ENCODE data around the gene CCDC157.

CCDC157 gene

DNA sequence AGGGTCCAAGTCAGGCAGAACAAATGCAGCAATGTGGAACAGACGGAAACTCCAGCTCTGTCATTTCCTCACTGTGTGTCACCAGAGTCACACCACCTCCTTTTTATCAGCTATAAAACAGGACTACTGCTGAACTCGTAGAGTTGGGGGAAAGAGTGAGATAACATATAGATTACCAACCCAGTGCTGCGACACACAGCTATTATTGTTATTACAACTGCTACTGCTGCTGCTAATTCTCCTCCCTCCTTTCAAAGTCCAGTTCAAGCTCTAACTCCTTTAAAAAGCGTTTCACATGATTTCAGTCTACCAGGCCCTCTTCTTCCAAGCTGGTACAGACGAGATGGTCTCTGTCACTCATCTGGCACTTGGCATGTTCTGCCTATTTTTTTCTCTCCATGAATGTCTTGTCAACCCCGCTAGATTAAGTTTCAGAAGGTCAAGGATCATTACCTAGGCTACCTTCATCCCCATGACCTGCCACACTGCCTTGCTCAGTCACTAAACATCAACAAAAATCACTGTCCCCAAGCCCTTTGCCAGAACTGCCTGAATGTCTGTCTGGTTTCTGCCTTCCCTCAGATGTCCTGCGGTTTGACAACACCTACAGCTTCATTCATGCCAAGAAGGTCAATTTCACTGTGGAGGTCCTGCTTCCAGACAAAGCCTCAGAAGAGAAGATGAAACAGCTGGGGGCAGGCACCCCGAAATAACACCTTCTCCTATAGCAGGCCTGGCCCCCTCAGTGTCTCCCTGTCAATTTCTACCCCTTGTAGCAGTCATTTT is 65.1 kb downstream of the CCDC157 start:
- Histone ChIP-seq H3K79me2 (ENCODE audit: insufficient read depth, low read length) (peaks cover 52% of the 10 kb centered on the region), H3K27me3 (ENCODE audit: insufficient read depth, low read length, poor library complexity, severe bottlenecking) (no peaks in the 10 kb centered on the region), H4K20me1 (ENCODE audit: insufficient read depth, low read length, poor library complexity, severe bottlenecking) (peaks cover 4% of the 10 kb centered on the region), H3K36me3 (ENCODE audit: insufficient read depth, low read length) (peaks cover 22% of the 10 kb centered on the region; the same call in 1 of the 2 replicates), H2AFZ (ENCODE audit: low read length) (no peak overlapping the region), H3F3A (ENCODE audit: low read depth) (0 out of 2 replicates have a peak, but pooled peaks cover 4% of the 10 kb centered on the region), H3K4me2 (ENCODE audit: low read depth, low read length, poor library complexity, severe bottlenecking) (peak overlapping the region; percentile 95), H3K4me1 (ENCODE audit: insufficient read depth, low read length, poor library complexity, severe bottlenecking) (peaks cover 47% of the 10 kb centered on the region), H3K9me3 (ENCODE audit: insufficient read depth, low read depth, low read length) (no peaks in the 10 kb centered on the region), H3K4me3 (ENCODE audit: low read length, poor library complexity, severe bottlenecking) (peak overlapping the region; percentile 90), H3K9ac (ENCODE audit: low read depth, low read length, poor library complexity, severe bottlenecking) (peak overlapping the region; percentile 91), H3K9me2 (replicated peaks; ENCODE audit: low read depth, low read length) (no peaks in the 10 kb centered on the region)
- no peak for TF ChIP-seq EZH2phosphoT487 (IDR thresholded peaks at IDR 0.05; ENCODE audit: borderline replicate concordance)
- TF ChIP-seq, protein P1, sequence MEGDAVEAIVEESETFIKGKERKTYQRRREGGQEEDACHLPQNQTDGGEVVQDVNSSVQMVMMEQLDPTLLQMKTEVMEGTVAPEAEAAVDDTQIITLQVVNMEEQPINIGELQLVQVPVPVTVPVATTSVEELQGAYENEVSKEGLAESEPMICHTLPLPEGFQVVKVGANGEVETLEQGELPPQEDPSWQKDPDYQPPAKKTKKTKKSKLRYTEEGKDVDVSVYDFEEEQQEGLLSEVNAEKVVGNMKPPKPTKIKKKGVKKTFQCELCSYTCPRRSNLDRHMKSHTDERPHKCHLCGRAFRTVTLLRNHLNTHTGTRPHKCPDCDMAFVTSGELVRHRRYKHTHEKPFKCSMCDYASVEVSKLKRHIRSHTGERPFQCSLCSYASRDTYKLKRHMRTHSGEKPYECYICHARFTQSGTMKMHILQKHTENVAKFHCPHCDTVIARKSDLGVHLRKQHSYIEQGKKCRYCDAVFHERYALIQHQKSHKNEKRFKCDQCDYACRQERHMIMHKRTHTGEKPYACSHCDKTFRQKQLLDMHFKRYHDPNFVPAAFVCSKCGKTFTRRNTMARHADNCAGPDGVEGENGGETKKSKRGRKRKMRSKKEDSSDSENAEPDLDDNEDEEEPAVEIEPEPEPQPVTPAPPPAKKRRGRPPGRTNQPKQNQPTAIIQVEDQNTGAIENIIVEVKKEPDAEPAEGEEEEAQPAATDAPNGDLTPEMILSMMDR (conservative IDR thresholded peaks at IDR 0.05; ENCODE audit: low read length), result no peak

DNA sequence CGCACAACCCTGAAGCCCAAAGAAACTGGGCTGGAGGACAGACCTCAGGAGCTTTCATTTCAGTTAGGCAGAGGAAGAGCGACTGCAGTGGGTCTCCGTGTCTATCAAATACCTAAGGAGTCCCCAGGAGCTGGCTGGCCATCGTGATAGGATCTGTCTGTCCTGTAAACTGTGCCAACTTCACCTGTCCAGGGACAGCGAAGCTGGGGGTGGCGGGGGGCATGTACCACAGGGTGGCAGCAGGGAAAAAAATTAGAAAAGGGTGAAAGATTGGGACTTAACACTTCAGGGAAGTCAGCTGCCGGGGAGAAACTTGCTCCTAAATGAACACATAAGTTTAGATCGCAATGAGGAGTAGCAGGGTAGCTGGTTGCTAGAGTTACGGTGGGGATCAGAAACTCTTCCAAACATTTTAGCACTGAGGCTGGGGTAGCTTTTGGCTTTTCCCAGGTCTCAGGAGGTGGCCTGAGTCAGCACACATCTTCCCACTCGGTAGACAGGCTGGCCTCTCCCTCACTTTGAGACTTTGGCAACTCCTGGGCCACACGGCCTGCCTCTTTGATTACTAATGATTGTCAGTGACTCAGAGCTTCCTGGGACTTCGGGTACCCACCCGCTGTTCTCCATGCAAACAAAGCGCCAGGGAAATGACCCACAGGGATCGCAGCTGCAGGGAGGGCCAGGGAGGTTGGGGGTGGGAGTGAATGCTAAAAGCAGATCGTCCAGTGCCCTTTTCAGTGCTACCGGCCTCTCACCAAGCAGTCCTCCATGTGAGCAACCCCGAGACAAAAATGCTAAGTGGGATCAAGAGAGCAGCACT is 65.9 kb downstream of the CCDC157 start:
- H3F3A ChIP-seq (ENCODE audit: low read depth), result 0 out of 2 replicates have a peak, but pooled peaks cover 4% of the 10 kb centered on the region
- TF ChIP-seq, protein P1 (conservative IDR thresholded peaks at IDR 0.05; ENCODE audit: low read length), result no peak
- TF ChIP-seq EZH2phosphoT487 (IDR thresholded peaks at IDR 0.05; ENCODE audit: borderline replicate concordance), result no peak
- no peak overlapping the region for H2AFZ ChIP-seq (ENCODE audit: low read length)
- H3K9ac ChIP-seq (ENCODE audit: low read depth, low read length, poor library complexity, severe bottlenecking), result peak overlapping the region; percentile 91
- H3K4me1 ChIP-seq (ENCODE audit: insufficient read depth, low read length, poor library complexity, severe bottlenecking), result peaks cover 53% of the 10 kb centered on the region
- H3K4me3 ChIP-seq (ENCODE audit: low read length, poor library complexity, severe bottlenecking), result peak overlapping the region; percentile 90
- no peaks in the 10 kb centered on the region for H3K27me3 ChIP-seq (ENCODE audit: insufficient read depth, low read length, poor library complexity, severe bottlenecking)
- H3K9me3 ChIP-seq (ENCODE audit: insufficient read depth, low read depth, low read length), result no peaks in the 10 kb centered on the region
- peaks cover 19% of the 10 kb centered on the region; the same call in 1 of the 2 replicates for H3K36me3 ChIP-seq (ENCODE audit: insufficient read depth, low read length)
- peaks cover 60% of the 10 kb centered on the region for H3K79me2 ChIP-seq (ENCODE audit: insufficient read depth, low read length)
- H3K9me2 ChIP-seq (replicated peaks; ENCODE audit: low read depth, low read length), result no peaks in the 10 kb centered on the region
- peak overlapping the region; percentile 95 for H3K4me2 ChIP-seq (ENCODE audit: low read depth, low read length, poor library complexity, severe bottlenecking)
- H4K20me1 ChIP-seq (ENCODE audit: insufficient read depth, low read length, poor library complexity, severe bottlenecking), result peaks cover 12% of the 10 kb centered on the region

DNA sequence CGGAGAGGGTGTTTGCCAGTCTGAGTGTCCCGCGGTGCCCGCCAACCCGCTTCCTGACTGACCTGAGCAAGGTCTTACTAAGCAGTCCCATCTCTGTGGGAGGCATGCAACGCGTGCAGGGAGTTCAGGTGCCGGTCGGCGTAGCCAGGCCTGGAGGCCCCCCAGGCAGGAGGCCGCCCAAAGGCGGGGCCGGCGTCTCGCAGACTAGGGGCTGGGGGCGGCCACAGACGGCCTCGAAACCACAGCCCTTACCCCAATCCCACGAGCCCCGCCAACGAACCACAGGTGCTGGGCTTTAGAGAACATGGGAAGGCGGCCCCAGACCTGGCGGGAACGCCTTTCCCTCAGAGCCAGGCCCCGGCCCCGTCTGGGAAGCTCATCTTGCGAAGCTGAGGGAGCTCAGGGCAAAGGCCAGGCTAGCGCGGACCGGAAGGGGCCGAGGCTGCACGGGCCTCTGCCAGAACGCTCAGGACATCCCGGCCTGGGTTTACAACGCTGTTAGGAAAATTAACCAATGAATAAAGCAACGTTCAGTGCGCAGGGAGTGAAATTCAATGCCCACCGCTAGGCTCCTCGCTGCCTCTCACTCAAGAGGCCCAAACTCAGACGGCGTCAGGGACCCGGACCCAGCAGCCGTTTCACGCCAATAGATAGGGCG is 66.6 kb downstream of the CCDC157 start:
- peaks cover 16% of the 10 kb centered on the region for H4K20me1 ChIP-seq (ENCODE audit: insufficient read depth, low read length, poor library complexity, severe bottlenecking)
- H3F3A ChIP-seq (ENCODE audit: low read depth), result 0 out of 2 replicates have a peak, but pooled peaks cover 4% of the 10 kb centered on the region
- H3K9ac ChIP-seq (ENCODE audit: low read depth, low read length, poor library complexity, severe bottlenecking), result peak overlapping the region; percentile 91
- H3K9me2 ChIP-seq (replicated peaks; ENCODE audit: low read depth, low read length), result no peaks in the 10 kb centered on the region
- peak overlapping the region; percentile 16 for H2AFZ ChIP-seq (ENCODE audit: low read length)
- H3K36me3 ChIP-seq (ENCODE audit: insufficient read depth, low read length), result peaks cover 18% of the 10 kb centered on the region; the same call in 1 of the 2 replicates
- no peaks in the 10 kb centered on the region for H3K27me3 ChIP-seq (ENCODE audit: insufficient read depth, low read length, poor library complexity, severe bottlenecking)
- peak overlapping the region; percentile 95 for H3K4me2 ChIP-seq (ENCODE audit: low read depth, low read length, poor library complexity, severe bottlenecking)
- no peak for TF ChIP-seq EZH2phosphoT487 (IDR thresholded peaks at IDR 0.05; ENCODE audit: borderline replicate concordance)
- TF ChIP-seq, protein P1 (conservative IDR thresholded peaks at IDR 0.05; ENCODE audit: low read length), result peak; percentile 19; the same call in 1 of the 2 replicates
- H3K4me3 ChIP-seq (ENCODE audit: low read length, poor library complexity, severe bottlenecking), result peak overlapping the region; percentile 90
- H3K79me2 ChIP-seq (ENCODE audit: insufficient read depth, low read length), result peaks cover 64% of the 10 kb centered on the region
- peaks cover 53% of the 10 kb centered on the region for H3K4me1 ChIP-seq (ENCODE audit: insufficient read depth, low read length, poor library complexity, severe bottlenecking)
- H3K9me3 ChIP-seq (ENCODE audit: insufficient read depth, low read depth, low read length), result no peaks in the 10 kb centered on the region

Measured in Loucy (cell line).